PC-9 (cell line): Measurements from ENCODE around the gene SLC38A2. TPM values are rescaled to one million over a fixed set of nuclear protein-coding genes. Genes with fewer than 3 reads are reported as not detected.
A peak's percentile ranks its signal among the peaks of the same experiment; 100 is the strongest.

ENCODE experiments used
- BruUV-seq: library from RNA; stranded (reverse); fragments of 400-500 nt; replicated peaks from 2 replicates; lab custom pipeline; 2021; lab: Mats Ljungman, UMichigan
- CTCF ChIA-PET: fragments of 300-600 bp; sonication (Branson Sonifier 250); formaldehyde crosslinking; loops from one replicate; lab custom pipeline; 2022; ENCODE audit warnings: antibody characterized with exemption; lab: Charles Lee
- POLR2A ChIA-PET: fragments of 300-600 bp; sonication (Branson Sonifier 250); formaldehyde crosslinking; loops from one replicate; lab custom pipeline; 2022; ENCODE audit warnings: antibody characterized with exemption; ENCODE audit not compliant: unreplicated experiment; lab: Charles Lee
- DNase-seq, 2 experiments: peaks; one replicate each; pipeline versions ENCODE4 v3.0.0 to v3.0.0-alpha.2; 2015 to 2022; ENCODE audit warnings: mixed read lengths in 1 of 2
- H2AFZ ChIP-seq: fragments of 200-600 bp; sonication (generic); 2 replicates; pipeline ENCODE4 v1.8.1; 2017; ENCODE audit warnings: antibody characterized with exemption
- H3F3A ChIP-seq: fragments of 200-600 bp; sonication (generic); 2 replicates; pipeline ENCODE4 v1.8.1; 2017; ENCODE audit warnings: antibody characterized with exemption, mild to moderate bottlenecking, low read depth; ENCODE audit not compliant: insufficient read depth
- H3K27ac ChIP-seq: fragments of 200-600 bp; sonication (generic); 2 replicates; pipeline ENCODE4 v1.6.1; 2016; ENCODE audit warnings: mixed run types
- H3K27me3 ChIP-seq: fragments of 200-600 bp; sonication (generic); 2 replicates; pipeline ENCODE4 v1.6.1; 2016; ENCODE audit warnings: low read depth, mixed run types; ENCODE audit not compliant: insufficient read depth
- H3K36me3 ChIP-seq: fragments of 200-600 bp; sonication (generic); 2 replicates; pipeline ENCODE4 v1.6.1; 2016; ENCODE audit warnings: low read depth, mixed run types
- H3K4me1 ChIP-seq: fragments of 200-600 bp; sonication (generic); replicated peaks from 2 replicates; pipeline ENCODE4 v1.6.1; 2016; ENCODE audit warnings: mixed run types; ENCODE audit not compliant: insufficient read depth
- H3K4me2 ChIP-seq: fragments of 200-600 bp; sonication (generic); 2 replicates; pipeline ENCODE4 v1.6.1; 2017; ENCODE audit warnings: mixed run types
- H3K4me3 ChIP-seq: fragments of 200-600 bp; sonication (generic); 2 replicates; pipeline ENCODE4 v1.6.1; 2016; ENCODE audit warnings: mixed run types
- H3K79me2 ChIP-seq: fragments of 200-600 bp; sonication (generic); 2 replicates; pipeline ENCODE4 v1.6.1; 2017; ENCODE audit warnings: low read depth, mixed run types
- H3K9me2 ChIP-seq: fragments of 200-600 bp; sonication (generic); 2 replicates; pipeline ENCODE4 v1.8.1; 2017; ENCODE audit warnings: mild to moderate bottlenecking; ENCODE audit not compliant: insufficient read depth
- H3K9me3 ChIP-seq: fragments of 200-600 bp; sonication (generic); 2 replicates; pipeline ENCODE4 v1.8.1; 2016; ENCODE audit warnings: low read depth; ENCODE audit not compliant: insufficient read depth
- H4K20me1 ChIP-seq: fragments of 200-600 bp; sonication (generic); 2 replicates; pipeline ENCODE4 v1.8.1; 2017; ENCODE audit not compliant: insufficient read depth
- EZH2 ChIP-seq: fragments of 200-600 bp; sonication (generic); IDR thresholded peaks from 2 replicates; pipeline ENCODE4 v1.8.0; 2017; ENCODE audit warnings: antibody characterized with exemption, low read depth
- intact Hi-C: fragments of 100-400 bp; cut with micrococcal nuclease; formaldehyde crosslinking; loops from one replicate; pipeline ENCODE4 v1.10.0; 2022; ENCODE audit not compliant: unreplicated experiment
- total RNA-seq: library from RNA; stranded (reverse); gene quantifications from 2 replicates; pipeline ENCODE4 v1.2.3, GENCODE V29; 2021
- TF ChIP-seq, protein P1 (sequence below): fragments of 200-600 bp; sonication (generic); conservative IDR thresholded peaks from 2 replicates; pipeline ENCODE4 v1.6.1; 2017; ENCODE audit warnings: mixed run types, antibody characterized with exemption, mild to moderate bottlenecking, moderate library complexity

Gene SLC38A2
- total RNA-seq, 1 experiment from 2014 or later, result 322 TPM

DNA sequence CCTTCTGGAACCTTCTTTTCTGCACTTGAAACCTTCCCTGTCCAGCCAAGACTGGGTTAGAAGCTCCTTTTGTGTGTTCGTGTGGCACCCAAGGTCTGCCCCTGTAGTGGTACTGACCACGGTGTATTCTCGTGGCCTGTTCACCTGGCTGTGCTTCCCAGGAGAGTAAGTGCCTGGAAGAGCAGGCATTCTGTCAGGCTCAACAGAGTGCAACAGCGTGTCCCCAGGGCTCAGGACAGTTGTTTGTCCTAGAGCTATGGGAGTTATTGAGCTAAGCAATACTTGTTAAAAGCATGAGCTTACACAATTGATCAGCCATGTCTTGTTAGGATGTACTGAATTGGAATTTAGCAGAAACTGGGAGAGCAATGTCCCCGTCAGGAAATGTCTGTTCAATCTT is 12.9 kb upstream of the SLC38A2 start:
- H3K36me3 ChIP-seq, result peaks cover 24% of the 10 kb centered on the region
- BruUV-seq, result no TSS peak
- intact Hi-C loops, result loop anchor here (2.0 kb wide), 1 partner anchor 109 kb away; no protein-coding TSS in a partner anchor
- no peaks in the 10 kb centered on the region for H3K9me2 ChIP-seq
- peaks cover 50% of the 10 kb centered on the region for H3K4me1 ChIP-seq
- peak overlapping the region; percentile 96 for H3K4me2 ChIP-seq
- peaks cover 45% of the 10 kb centered on the region for H3F3A ChIP-seq
- DNase-seq, result no peak
- no peaks in the 10 kb centered on the region for H4K20me1 ChIP-seq
- ChIA-PET CTCF (no interaction called here), POLR2A (interaction anchor here (0.6 kb wide), 1 partner anchor 186 kb away, joined by 7 read pairs; no protein-coding TSS in a partner anchor)
- H3K79me2 ChIP-seq, result peaks cover 31% of the 10 kb centered on the region
- peak overlapping the region; percentile 92 for H3K4me3 ChIP-seq
- H3K27me3 ChIP-seq, result no peaks in the 10 kb centered on the region
- TF ChIP-seq, protein P1, sequence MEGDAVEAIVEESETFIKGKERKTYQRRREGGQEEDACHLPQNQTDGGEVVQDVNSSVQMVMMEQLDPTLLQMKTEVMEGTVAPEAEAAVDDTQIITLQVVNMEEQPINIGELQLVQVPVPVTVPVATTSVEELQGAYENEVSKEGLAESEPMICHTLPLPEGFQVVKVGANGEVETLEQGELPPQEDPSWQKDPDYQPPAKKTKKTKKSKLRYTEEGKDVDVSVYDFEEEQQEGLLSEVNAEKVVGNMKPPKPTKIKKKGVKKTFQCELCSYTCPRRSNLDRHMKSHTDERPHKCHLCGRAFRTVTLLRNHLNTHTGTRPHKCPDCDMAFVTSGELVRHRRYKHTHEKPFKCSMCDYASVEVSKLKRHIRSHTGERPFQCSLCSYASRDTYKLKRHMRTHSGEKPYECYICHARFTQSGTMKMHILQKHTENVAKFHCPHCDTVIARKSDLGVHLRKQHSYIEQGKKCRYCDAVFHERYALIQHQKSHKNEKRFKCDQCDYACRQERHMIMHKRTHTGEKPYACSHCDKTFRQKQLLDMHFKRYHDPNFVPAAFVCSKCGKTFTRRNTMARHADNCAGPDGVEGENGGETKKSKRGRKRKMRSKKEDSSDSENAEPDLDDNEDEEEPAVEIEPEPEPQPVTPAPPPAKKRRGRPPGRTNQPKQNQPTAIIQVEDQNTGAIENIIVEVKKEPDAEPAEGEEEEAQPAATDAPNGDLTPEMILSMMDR, result no peak
- TF ChIP-seq EZH2, result no peak
- no peaks in the 10 kb centered on the region for H3K9me3 ChIP-seq
- peak overlapping the region; percentile 97 for H3K27ac ChIP-seq
- no peak overlapping the region for H2AFZ ChIP-seq

DNA sequence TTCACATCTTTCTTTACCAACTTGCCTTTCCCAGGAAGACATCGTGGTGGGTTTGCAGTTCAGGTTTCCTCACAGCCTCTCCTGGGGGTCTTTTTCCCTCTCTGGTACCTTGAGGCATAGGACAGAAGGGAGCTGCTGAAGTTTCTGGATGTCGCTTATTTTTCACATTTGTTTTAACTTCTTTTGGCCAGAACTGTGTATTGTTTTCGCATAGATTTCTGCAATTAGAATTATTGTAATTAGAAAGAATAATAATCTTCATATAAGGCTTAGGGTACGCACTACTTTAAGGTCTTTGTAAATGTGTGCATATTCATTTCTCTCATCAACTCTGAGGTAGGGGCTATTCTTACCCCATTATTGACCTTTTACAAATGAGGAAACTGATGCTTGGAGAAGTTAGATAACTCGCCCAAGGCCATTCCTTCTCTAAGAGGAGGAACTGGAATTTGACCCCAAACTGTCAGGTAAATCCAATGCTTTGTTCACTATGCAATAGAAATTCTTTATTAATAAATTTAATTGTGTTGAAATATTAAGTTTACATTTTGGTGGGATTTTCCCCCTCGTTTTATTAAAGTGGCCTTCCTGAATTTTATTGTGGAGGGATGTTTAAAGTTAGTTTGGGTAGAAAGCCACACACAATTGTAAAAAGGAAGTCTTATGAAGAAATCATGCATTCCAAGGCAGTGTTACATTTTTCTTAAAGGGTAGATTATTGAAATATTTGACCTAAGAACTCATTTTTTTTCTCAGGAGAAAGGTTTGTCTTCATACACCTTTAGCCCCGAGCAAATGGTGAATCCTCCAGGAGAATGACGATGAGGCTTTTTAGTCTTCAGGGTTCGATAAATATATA is 12.1 kb upstream of the SLC38A2 start:
- DNase-seq, result peak in 1 of 2 experiments; percentile 90
- intact Hi-C loops, result loop anchor here (2.0 to 5.0 kb wide), 2 partner anchors 110 to 1368 kb away; no protein-coding TSS in a partner anchor
- H3K27me3 ChIP-seq, result no peaks in the 10 kb centered on the region
- peaks cover 18% of the 10 kb centered on the region for H3K36me3 ChIP-seq
- H3K4me1 ChIP-seq, result peaks cover 50% of the 10 kb centered on the region
- no peak overlapping the region for H2AFZ ChIP-seq
- H3K9me2 ChIP-seq, result no peaks in the 10 kb centered on the region
- H3K9me3 ChIP-seq, result no peaks in the 10 kb centered on the region
- H3K27ac ChIP-seq, result peak overlapping the region; percentile 97
- H3K4me3 ChIP-seq, result peak overlapping the region; percentile 92
- TF ChIP-seq EZH2, result no peak
- TF ChIP-seq, protein P1, result no peak
- POLR2A ChIA-PET, result interaction anchor here (0.6 to 1.4 kb wide), 5 partner anchors 12 to 976 kb away, joined by 3 to 6 read pairs (median 5); no protein-coding TSS in a partner anchor
- no peaks in the 10 kb centered on the region for H4K20me1 ChIP-seq
- H3K79me2 ChIP-seq, result peaks cover 31% of the 10 kb centered on the region
- CTCF ChIA-PET, result no interaction called here
- peak overlapping the region; percentile 96 for H3K4me2 ChIP-seq
- peaks cover 45% of the 10 kb centered on the region for H3F3A ChIP-seq
- no TSS peak for BruUV-seq

DNA sequence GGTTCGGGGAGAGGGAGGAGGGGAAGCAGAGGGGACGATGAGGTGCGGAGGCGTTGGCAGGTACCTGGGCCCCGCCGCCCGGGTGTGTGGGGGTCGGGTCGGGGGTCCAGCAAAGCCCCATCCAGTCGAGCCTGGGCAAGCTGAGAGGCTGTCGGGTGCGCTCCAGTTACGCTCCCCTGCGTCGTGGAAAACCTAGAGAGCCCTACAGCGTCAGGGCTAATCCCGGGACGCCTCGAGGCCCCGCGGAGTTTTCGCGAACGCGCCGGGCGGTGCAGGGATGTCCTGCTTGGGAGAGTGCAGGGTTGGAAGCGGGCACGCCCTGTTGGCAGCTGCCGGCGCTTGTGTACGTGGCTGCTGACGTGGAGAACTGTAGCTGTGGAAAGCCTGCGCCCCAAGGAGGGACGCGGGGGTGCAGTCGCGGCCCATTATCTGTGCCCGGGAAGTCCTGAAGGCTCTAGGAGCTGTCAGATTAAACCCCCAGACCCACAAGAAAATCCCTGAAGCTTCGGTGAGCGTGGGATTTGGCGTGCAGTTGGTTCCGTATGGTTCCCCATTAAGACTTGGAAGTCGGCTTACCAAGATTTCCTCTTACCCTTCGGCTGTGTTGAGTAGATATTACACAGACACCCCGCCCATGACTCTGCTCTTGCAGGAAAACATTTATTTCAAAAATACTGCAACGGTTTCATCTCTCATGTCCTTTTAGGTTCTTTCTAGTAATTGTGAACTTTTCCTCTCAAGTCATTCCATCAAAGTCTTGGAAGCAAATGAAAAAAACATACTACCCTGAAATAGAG is 11.3 kb upstream of the SLC38A2 start:
- Histone ChIP-seq H3K27ac (peak overlapping the region; percentile 97), H3K27me3 (no peaks in the 10 kb centered on the region), H3K9me2 (no peaks in the 10 kb centered on the region), H3F3A (peaks cover 45% of the 10 kb centered on the region), H3K4me3 (peak overlapping the region; percentile 92), H3K4me2 (peak overlapping the region; percentile 96), H3K36me3 (peaks cover 11% of the 10 kb centered on the region; the same call in 1 of the 2 replicates), H4K20me1 (no peaks in the 10 kb centered on the region), H2AFZ (peak overlapping the region; percentile 65), H3K4me1 (peaks cover 47% of the 10 kb centered on the region), H3K79me2 (peaks cover 31% of the 10 kb centered on the region), H3K9me3 (no peaks in the 10 kb centered on the region)
- DNase-seq, result peak; percentile 68 to 81
- TF ChIP-seq, protein P1, result 0 out of 2 replicates have a peak, but pooled peaks have one; percentile 6
- no peak for TF ChIP-seq EZH2
- ChIA-PET POLR2A (interaction anchor here (0.6 to 1.4 kb wide), 6 partner anchors 11 to 977 kb away, joined by 3 to 6 read pairs (median 4); no protein-coding TSS in a partner anchor), CTCF (no interaction called here)
- intact Hi-C loops, result loop anchor here (1.0 to 5.0 kb wide), 7 partner anchors 12 to 1368 kb away; partner anchors contain the start of gene SLC38A2
- BruUV-seq, result TSS peak; percentile 71
